Omental fat pad (tissue), 4 donors: ENCODE data around the gene AIFM3. TPM values are rescaled to one million over a fixed set of nuclear protein-coding genes. Genes with fewer than 3 reads are reported as not detected.

Experiments used
- ATAC-seq: fragments of 150-250 bp; one replicate; pipeline ENCODE4 v1.9.1; 2016; ENCODE audit warnings: mild to moderate bottlenecking, moderate library complexity; ENCODE audit not compliant: low FRiP score
- DNase-seq: peaks from one replicate; pipeline ENCODE4 v3.0.0-alpha.2; 2019; ENCODE audit warnings: low spot score
- total RNA-seq, 4 donors: library from RNA; depleted of rRNA; stranded (reverse); fragments of >200 nt; gene quantifications; one replicate each; pipeline ENCODE4 v1.1.0, GENCODE V29; 2016
- TF ChIP-seq, protein P1 (sequence below), 3 donors: fragments of 450-650 bp; IDR thresholded peaks; one replicate each; pipeline ENCODE4 v1.5.1; 2016 to 2017; ENCODE audit warnings: antibody characterized with exemption in 3 of 3, mild to moderate bottlenecking in 3 of 3, moderate library complexity in 2 of 3

Gene AIFM3
- total RNA-seq, 4 donors from 2014 or later, result 1.0 to 2.6 (median 2.0) TPM

DNA sequence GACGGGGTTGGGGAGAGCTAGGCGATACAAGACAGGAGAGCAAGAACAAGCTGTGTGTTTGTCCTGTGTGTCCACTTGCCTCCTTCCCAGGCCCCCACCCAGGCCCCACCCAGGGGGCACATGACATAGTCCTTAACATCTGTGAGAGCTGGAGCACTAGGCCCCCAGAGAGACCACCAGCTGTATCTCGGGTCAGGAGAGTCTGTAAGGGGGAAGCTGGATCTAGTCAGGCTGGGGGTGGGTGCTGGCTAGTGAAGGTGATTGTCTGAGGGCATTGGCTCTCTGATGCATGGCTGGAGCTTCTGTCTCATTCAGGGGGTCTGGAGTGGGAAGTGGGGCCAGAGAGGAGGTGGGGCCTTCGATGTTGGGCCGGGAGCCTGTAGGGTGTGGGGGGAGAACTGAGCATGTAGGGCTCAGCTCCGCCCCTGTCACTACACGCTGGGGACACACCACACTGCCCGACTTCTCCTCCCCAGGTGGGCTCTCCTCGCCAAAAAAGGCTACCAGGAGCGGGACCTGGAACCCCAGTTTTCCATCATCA is 48.5 kb downstream of the AIFM3 start:
- no peak for ATAC-seq
- no peak for DNase-seq
- TF ChIP-seq, protein P1, sequence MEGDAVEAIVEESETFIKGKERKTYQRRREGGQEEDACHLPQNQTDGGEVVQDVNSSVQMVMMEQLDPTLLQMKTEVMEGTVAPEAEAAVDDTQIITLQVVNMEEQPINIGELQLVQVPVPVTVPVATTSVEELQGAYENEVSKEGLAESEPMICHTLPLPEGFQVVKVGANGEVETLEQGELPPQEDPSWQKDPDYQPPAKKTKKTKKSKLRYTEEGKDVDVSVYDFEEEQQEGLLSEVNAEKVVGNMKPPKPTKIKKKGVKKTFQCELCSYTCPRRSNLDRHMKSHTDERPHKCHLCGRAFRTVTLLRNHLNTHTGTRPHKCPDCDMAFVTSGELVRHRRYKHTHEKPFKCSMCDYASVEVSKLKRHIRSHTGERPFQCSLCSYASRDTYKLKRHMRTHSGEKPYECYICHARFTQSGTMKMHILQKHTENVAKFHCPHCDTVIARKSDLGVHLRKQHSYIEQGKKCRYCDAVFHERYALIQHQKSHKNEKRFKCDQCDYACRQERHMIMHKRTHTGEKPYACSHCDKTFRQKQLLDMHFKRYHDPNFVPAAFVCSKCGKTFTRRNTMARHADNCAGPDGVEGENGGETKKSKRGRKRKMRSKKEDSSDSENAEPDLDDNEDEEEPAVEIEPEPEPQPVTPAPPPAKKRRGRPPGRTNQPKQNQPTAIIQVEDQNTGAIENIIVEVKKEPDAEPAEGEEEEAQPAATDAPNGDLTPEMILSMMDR (IDR thresholded peaks at IDR 0.05), result no peak

DNA sequence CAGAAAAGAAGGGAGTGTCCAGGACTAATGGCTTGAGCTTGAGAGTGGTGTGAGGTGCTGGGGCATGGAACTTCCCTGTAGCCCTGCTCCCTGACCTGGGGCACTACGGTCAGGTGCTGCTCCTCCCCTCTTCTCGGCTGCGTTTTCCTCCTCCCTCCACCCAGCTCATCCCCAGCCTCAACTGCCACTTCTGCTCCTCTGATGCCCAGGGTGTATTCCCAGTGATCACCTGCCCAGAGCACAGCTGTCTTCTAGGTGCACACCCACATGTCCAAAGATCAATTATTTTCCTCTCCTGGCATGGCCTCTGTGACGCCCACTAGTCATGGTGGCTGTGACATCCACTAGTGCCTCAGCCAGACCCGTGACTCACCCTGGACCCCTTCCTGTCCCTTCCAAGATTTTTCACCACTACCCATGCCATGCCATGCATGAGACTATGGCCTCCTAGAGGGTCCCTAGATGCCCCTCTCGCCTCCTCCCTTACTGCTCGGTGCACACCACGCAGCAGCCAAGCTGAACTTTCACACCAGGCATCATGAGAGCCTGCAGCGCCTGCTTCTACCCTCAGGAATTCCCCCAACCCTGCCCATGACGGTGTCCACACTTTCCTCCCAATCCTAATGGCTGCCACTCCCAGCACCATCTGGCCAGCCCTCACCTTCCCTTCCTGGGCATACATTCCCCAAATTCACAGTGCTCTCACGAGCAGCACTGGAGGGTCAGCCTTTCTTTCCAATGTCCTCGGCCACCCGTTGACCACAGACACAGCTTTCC is 49.8 kb downstream of the AIFM3 start:
- DNase-seq (no peak), ATAC-seq (no peak)
- TF ChIP-seq, protein P1 (IDR thresholded peaks at IDR 0.05), result no peak

DNA sequence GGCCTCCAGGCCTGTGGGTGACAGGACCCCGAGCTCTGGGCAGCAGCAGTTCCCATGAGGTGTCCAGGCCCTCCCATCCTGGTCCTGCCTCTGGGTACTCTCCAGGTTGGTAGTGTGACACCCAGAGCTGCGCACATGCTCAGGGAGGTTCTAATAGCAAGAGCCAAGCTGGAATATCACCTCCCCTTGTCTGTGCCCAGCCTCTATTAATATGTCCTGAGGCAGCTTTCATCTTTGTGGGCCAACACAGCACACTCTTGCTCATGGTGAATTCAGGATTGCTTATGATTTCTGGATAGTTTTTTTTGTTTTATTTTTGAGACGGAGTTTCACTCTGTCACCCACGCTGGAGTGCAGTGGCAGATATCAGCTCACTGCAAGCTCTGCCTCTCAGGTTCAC is 51.3 kb downstream of the AIFM3 start:
- no peak for DNase-seq
- TF ChIP-seq, protein P1 (IDR thresholded peaks at IDR 0.05), result no peak
- no peak for ATAC-seq

DNA sequence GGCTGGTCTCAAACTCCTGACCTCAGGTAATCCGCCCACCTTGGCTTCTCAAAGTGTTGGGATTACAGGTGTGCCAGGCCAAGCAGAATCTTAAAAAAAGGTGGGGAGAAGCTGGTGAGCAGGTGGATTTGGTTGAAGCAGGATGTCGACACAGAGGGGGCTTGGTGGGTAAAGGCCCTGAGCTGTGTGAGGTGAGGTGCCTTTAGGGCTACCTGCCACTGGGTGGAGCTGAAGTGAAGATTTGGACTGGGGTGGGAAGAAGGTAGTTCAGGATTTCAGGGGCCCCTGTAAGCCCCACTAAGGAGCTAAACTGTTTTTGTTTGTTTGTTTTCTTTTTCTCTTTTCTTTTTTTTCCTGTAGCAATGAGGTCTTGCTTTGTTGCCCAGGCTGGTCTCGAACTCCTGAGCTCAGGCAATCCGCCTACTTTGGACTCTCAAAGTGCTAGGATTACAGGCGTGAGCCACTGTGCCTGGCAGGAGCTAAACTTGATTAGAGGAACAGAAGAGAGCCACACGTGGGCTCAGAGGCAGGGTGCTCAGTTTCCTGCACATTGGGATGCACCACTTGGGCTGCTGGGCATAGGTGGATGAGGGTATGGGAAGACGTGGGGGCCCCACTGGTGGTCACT is 53.9 kb downstream of the AIFM3 start:
- TF ChIP-seq, protein P1 (IDR thresholded peaks at IDR 0.05), result no peak
- DNase-seq (no peak), ATAC-seq (no peak)

DNA sequence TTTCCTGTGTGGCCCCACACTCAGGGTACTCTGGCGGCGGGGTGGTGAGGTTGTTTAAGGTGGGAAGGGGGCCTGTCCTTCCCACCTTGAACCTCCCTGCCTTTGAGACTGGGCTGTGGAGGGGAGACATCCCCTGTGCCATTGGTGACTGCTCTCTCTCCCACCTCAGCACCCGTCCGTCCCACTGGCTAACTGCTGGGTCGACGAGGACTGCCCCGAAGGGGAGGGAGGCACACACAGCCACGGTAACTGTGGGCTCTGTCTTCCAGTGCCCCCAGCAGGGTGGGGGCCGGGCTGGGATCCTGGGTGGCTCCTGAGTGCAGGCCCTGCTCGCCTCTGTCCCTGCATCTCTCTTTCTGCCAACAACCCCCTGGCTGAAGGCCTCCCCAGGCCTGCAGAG is 55.5 kb downstream of the AIFM3 start:
- DNase-seq, result no peak
- TF ChIP-seq, protein P1 (IDR thresholded peaks at IDR 0.05), result no peak
- no peak for ATAC-seq

DNA sequence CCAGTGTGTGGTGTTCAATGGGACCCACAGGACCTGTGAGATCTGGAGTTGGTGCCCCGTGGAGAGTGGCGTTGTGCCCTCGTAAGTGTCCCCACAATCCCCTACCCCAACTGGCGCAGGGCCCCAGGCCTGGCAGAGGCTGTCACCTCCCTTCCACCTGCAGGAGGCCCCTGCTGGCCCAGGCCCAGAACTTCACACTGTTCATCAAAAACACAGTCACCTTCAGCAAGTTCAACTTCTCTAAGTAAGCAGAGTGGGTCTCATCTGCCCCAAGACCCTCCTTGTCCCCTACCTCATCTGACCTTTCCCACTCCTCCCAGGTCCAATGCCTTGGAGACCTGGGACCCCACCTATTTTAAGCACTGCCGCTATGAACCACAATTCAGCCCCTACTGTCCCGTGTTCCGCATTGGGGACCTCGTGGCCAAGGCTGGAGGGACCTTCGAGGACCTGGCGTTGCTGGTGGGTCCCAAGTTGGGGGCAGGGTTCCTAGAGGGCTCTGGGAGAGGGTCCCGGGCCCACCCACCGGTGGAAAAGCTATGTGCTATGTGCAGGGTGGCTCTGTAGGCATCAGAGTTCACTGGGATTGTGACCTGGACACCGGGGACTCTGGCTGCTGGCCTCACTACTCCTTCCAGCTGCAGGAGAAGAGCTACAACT is 56.0 kb downstream of the AIFM3 start:
- ATAC-seq, result no peak
- TF ChIP-seq, protein P1 (IDR thresholded peaks at IDR 0.05), result no peak

More for the DNA sequence above, 56.0 kb downstream of the AIFM3 start:
- no peak for DNase-seq
